ENCODE results near the gene BIRC7. TPM values are rescaled to one million over a fixed set of nuclear protein-coding genes. Genes with fewer than 3 reads are reported as not detected.

The BIRC7 gene
- total and polyA plus RNA-seq, 5 donors: not detected

DNA sequence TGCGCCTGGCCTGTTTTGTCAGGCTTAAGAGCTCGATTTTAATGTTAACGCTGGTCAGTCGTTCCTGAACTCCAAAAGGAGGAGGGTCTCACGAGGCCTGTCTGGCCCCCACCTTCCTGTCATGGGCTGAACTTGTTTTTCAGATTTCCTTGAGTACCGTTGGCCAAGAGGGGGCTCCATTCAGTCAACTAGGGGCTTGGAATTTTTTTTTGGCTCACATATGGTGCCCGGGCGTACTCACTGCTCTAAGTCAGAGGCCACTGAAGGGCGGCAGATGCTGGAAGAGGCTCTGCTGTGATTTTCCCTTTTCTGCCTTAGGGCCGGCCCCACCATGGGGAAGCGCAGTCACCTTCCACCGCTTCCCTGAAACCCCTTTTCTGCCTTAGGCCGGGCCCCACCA lies 6.9 kb upstream of the BIRC7 start:
- Histone ChIP-seq H3K4me1 (ENCODE audit: control insufficient read depth, insufficient read depth, low read length) (no peaks in the 10 kb centered on the region), H3K27ac (ENCODE audit: low read length) (no peak overlapping the region), H3K27me3 (ENCODE audit: control insufficient read depth, insufficient read depth) (no peaks in the 10 kb centered on the region), H3K4me3 (ENCODE audit: low read length) (no peak overlapping the region), H3K9me3 (ENCODE audit: control insufficient read depth, low read length) (no peaks in the 10 kb centered on the region)
- peak in 2 of 3 donors; percentile 1 to 10 for DNase-seq
- WGBS: 54% methylated on average over 13 of the region's 13 CpGs
- intact Hi-C loops (cut with DNase I): no loop called here
- ATAC-seq: no peak

DNA sequence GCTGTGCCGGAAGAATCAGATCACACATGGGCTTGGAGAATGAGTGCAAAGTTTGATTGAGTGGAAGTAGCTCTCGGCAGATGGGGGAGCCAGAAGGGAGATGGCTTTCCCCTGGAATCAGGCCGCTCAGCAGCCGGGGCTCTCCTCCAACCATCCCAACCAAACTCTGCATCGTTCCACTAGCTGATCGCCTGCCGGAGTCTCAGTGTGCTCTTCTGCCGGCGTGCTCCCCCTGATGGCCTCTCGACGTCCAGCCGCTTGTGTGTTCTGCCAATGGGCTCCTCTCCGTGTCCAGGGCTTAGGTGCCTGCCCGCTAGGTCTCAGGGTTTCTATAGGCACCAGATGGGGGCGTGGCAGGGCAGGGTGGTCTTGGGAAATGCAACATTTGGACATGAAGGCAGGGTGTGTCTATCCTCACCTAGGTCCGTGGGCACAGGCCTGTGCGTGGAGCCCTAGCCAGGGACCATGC lies 4.9 kb upstream of the BIRC7 start:
- Histone ChIP-seq H3K27ac (ENCODE audit: low read length) (no peak overlapping the region), H3K27me3 (ENCODE audit: control insufficient read depth, insufficient read depth) (no peaks in the 10 kb centered on the region), H3K4me3 (ENCODE audit: low read length) (no peak overlapping the region), H3K9me3 (ENCODE audit: control insufficient read depth, low read length) (no peaks in the 10 kb centered on the region), H3K4me1 (ENCODE audit: control insufficient read depth, insufficient read depth, low read length) (no peaks in the 10 kb centered on the region)
- intact Hi-C loops (cut with DNase I): no loop called here
- WGBS: 12% methylated on average over 17 of the region's 17 CpGs
- peak; percentile 74 to 77 for ATAC-seq
- DNase-seq: peak; percentile 59 to 84 (median 83)

DNA sequence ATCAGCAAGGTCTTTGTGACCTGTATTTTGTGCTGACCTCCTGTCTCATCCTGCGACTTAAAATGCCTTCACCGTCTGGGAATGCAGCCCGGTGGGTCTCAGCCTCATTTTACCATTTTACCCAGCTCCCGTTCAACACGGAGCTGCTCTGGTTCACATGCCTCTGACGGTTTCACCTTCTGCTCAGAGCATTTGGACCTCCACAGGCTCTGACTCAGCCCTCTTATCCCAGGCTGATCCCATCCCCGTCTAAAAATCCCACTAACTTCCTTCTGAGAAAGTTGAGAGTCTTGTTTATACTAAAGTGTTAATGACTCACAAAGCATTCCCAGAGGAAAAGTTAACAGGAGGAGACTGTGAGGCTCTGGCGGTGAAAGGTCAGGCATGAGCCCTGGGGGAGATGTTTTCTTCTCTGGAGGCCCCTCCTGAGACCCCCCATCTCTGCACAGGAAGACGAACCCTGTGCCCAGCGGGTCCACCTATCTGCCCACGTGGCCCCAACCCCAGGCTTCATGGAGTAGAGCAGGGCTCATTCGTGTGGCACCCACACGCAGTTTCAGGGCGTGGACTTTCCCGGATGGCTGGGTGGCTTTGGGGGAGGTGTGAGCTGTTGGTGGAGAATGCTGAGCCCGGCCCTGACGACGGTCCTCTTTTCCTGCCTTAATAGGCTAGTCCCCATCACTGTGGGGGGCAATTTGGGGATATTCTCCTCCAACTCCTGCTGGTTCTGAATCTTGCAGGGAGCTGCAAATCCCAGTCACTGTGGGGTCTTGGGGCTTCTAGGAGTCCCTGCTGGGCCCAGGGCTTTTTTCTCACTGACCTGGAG lies 3.3 kb upstream of the BIRC7 start:
- DNase-seq (peak in 2 of 3 donors; percentile 6 to 15), ATAC-seq (no peak)
- Histone ChIP-seq H3K27ac (ENCODE audit: low read length) (no peak overlapping the region), H3K9me3 (ENCODE audit: control insufficient read depth, low read length) (no peaks in the 10 kb centered on the region), H3K4me1 (ENCODE audit: control insufficient read depth, insufficient read depth, low read length) (no peaks in the 10 kb centered on the region), H3K27me3 (ENCODE audit: control insufficient read depth, insufficient read depth) (no peaks in the 10 kb centered on the region), H3K4me3 (ENCODE audit: low read length) (no peak overlapping the region)
- intact Hi-C loops (cut with DNase I): no loop called here
- WGBS: 50% methylated on average over 18 of the region's 18 CpGs

DNA sequence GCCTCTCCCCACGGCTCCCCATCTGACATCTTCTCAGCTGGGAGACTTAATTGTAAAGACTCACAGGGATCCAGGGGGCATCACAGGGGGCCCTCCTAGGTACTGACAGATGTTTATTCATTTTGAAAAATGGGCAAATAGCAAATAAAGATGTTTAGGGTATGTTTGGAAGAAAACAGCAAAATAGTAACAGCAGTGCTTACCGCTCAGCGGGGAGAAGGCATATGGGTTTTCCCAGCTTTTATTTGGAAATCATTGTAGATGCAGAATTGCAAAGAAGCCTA lies 2.7 kb upstream of the BIRC7 start:
- Histone ChIP-seq H3K27ac (ENCODE audit: low read length) (no peak overlapping the region), H3K4me3 (ENCODE audit: low read length) (no peak overlapping the region), H3K4me1 (ENCODE audit: control insufficient read depth, insufficient read depth, low read length) (no peaks in the 10 kb centered on the region), H3K9me3 (ENCODE audit: control insufficient read depth, low read length) (no peaks in the 10 kb centered on the region), H3K27me3 (ENCODE audit: control insufficient read depth, insufficient read depth) (no peaks in the 10 kb centered on the region)
- no peak for DNase-seq
- intact Hi-C loops (cut with DNase I): no loop called here
- ATAC-seq: no peak
- 73% methylated on average over 3 of the region's 3 CpGs for WGBS

DNA sequence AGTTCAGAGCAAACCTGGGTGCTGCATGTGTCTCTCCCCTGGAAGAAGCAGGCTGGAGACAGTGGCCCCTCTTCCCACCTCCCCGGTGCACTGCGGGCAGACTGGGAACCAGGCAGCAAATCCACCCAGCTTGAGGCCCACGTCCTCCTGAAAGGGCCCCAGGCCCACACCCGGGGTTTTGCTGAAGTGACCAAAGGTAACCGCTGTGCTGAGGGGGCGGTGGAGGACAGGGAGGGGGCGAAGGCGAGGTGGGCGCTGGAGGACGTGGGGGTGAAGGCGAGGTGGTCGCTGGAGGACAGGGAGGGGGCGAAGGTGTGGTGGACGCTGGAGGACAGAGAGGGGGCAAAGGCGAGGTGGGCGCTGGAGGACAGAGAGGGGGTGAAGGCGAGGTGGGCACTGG lies 1.8 kb upstream of the BIRC7 start:
- intact Hi-C loops (cut with DNase I): no loop called here
- peak in 2 of 3 donors; percentile 22 to 38 for DNase-seq
- no peaks in the 10 kb centered on the region for H3K4me1 ChIP-seq (ENCODE audit: control insufficient read depth, insufficient read depth, low read length)

DNA sequence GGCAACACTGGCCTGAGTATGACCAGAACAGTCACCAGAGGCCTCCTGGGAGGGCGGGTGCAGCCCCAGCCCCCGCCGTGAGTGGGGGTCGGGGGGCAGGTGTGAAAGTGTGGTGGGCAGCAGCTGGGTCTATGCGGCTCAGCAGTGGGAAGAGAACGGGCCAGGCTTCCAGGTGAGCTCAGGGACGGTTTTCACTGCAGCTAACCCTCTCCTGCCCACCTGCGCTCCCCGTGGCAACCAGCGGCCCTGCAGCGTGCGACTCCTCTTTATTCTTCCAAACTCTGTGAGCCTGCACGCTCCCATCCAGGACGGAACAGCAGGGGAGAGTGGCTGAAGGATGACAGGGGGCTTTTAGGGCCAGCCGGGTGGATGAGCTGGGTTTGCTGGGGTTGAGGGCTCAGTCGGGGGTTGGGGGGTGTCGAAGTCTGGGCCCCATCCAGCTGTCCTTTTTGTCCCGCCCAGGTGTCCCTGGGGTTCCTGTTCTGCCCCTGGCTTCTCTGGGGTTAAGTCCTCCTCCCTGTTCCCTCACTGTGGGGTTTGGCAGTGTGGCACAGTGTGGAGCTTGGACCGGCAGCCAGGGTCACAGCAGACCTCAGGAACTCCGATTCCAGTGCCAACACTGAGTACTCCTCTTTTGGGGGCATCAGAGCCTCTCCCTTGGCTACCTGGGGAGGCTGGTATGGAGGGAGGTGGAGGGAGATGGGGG lies 859 bp upstream of the BIRC7 start:
- intact Hi-C loops (cut with DNase I): no loop called here
- ATAC-seq (no peak), DNase-seq (peak in 1 of 3 donors; percentile 55)
- Histone ChIP-seq H3K27me3 (ENCODE audit: control insufficient read depth, insufficient read depth) (no peaks in the 10 kb centered on the region), H3K27ac (ENCODE audit: low read length) (no peak overlapping the region), H3K4me3 (ENCODE audit: low read length) (no peak overlapping the region), H3K9me3 (ENCODE audit: control insufficient read depth, low read length) (no peaks in the 10 kb centered on the region), H3K4me1 (ENCODE audit: control insufficient read depth, insufficient read depth, low read length) (no peaks in the 10 kb centered on the region)
- 17% methylated on average over 20 of the region's 20 CpGs for WGBS

More for the DNA sequence above, 1.8 kb upstream of the BIRC7 start:
- no peaks in the 10 kb centered on the region for H3K27me3 ChIP-seq (ENCODE audit: control insufficient read depth, insufficient read depth)
- ATAC-seq: no peak
- WGBS: 84% methylated on average over 17 of the region's 17 CpGs
- no peak overlapping the region for H3K27ac ChIP-seq (ENCODE audit: low read length)
- H3K4me3 ChIP-seq (ENCODE audit: low read length): no peak overlapping the region
- H3K9me3 ChIP-seq (ENCODE audit: control insufficient read depth, low read length): no peaks in the 10 kb centered on the region

DNA sequence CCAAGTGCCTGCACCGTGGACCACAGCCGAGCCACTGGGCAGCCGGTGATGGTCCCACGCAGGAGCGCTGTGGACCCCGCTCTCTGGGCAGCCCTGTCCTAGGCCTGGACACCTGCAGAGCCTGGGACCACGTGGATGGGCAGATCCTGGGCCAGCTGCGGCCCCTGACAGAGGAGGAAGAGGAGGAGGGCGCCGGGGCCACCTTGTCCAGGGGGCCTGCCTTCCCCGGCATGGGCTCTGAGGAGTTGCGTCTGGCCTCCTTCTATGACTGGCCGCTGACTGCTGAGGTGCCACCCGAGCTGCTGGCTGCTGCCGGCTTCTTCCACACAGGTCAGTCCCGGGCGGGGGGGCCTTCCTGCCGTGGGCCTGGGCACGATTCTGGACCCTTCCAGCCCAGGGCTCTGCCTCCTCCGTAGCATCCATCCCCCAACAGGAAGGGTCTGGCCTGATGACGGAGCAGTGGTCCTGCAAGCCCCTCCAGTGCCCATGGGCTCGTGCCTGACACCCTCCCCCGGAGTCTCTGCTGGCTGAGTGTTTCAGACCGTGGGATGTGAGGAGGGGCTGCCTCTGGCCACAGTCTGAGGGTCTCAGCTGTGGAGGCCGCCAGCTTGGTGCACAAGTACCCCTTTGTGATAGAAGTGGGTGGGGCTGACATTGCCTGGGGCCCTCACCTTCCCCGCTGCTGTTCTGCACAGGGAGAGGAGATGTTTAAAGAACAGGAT lies 572 bp downstream of the BIRC7 start:
- no peak overlapping the region for H3K4me3 ChIP-seq (ENCODE audit: low read length)
- no peaks in the 10 kb centered on the region for H3K9me3 ChIP-seq (ENCODE audit: control insufficient read depth, low read length)
- no peak overlapping the region for H3K27ac ChIP-seq (ENCODE audit: low read length)
- intact Hi-C loops (cut with DNase I): no loop called here
- WGBS: 80% methylated on average over 26 of the region's 26 CpGs
- H3K27me3 ChIP-seq (ENCODE audit: control insufficient read depth, insufficient read depth): no peaks in the 10 kb centered on the region
- no peaks in the 10 kb centered on the region for H3K4me1 ChIP-seq (ENCODE audit: control insufficient read depth, insufficient read depth, low read length)
- ATAC-seq (no peak), DNase-seq (peak in 1 of 3 donors; percentile 51)

DNA sequence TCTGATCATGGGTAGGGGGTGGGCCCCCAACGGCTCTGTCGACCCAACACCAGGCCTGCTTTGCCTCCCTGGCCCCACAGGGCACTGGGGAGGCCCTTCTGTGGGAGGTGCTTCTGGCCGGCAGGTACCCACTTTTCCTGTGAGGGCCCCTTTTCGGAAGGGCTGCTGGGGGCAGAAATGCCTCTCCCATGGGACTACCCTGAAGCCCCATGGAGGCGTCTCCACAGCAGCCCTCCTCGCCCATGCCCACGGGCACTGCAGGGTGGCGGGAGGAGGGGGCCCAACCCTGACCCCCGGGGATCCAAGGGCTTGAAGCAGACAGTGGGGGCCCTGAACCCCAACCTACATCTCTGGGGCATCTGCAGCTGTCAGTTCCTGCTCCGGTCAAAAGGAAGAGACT lies 2.3 kb downstream of the BIRC7 start:
- Histone ChIP-seq H3K27me3 (ENCODE audit: control insufficient read depth, insufficient read depth) (no peaks in the 10 kb centered on the region), H3K4me3 (ENCODE audit: low read length) (no peak overlapping the region), H3K9me3 (ENCODE audit: control insufficient read depth, low read length) (no peaks in the 10 kb centered on the region), H3K4me1 (ENCODE audit: control insufficient read depth, insufficient read depth, low read length) (no peaks in the 10 kb centered on the region), H3K27ac (ENCODE audit: low read length) (no peak overlapping the region)
- 81% methylated on average over 10 of the region's 10 CpGs for WGBS
- DNase-seq (no peak), ATAC-seq (no peak)
- intact Hi-C loops (cut with DNase I): no loop called here

DNA sequence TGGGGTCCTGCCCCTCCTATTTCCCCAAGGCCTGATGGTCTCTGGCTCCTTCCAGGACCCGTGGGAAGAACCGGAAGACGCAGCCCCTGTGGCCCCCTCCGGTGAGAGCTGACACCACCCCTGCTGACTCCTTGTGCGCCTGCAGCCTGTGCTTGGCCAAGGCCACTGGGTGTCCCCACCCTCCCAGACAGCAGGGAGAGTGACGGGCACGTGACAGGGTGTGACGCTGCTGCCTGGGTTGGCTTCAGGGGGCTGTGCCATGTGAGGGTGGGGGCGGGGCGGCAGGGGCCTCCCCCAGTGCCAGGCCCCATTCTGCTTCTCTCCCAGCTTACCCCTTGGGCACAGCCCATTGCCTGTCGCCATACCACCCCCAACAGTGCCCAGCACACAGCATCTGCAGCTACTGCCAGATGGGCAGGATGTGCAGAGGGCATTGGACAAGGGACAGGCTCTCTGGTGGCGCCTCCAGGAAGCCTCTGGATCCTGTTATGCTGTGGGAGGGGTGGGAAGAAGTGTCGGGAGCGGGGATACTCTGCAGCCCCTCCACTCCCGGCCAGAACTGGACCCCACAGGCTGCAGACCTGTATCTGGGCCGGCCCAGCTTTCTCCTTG lies 2.9 kb downstream of the BIRC7 start:
- intact Hi-C loops (cut with DNase I): no loop called here
- H3K27me3 ChIP-seq (ENCODE audit: control insufficient read depth, insufficient read depth): no peaks in the 10 kb centered on the region
- H3K9me3 ChIP-seq (ENCODE audit: control insufficient read depth, low read length): no peaks in the 10 kb centered on the region
- H3K27ac ChIP-seq (ENCODE audit: low read length): no peak overlapping the region
- no peak overlapping the region for H3K4me3 ChIP-seq (ENCODE audit: low read length)
- no peak for DNase-seq
- H3K4me1 ChIP-seq (ENCODE audit: control insufficient read depth, insufficient read depth, low read length): no peaks in the 10 kb centered on the region
- no peak for ATAC-seq
- 41% methylated on average over 16 of the region's 16 CpGs for WGBS

DNA sequence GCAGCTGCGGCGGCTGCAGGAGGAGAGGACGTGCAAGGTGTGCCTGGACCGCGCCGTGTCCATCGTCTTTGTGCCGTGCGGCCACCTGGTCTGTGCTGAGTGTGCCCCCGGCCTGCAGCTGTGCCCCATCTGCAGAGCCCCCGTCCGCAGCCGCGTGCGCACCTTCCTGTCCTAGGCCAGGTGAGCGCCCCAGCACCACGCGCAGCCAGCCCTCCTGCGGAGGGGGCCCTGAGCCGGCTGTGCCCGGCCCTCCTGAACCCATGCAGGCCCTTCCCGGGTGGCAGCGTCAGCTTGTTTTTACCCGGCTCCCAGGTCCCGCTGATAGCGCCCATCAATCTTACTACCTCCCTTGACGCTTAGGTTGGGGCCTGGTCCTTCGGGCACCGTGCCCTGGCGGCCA lies 3.7 kb downstream of the BIRC7 start:
- 88% methylated on average over 30 of the region's 30 CpGs for WGBS
- no peak for ATAC-seq
- DNase-seq: no peak
- no peaks in the 10 kb centered on the region for H3K27me3 ChIP-seq (ENCODE audit: control insufficient read depth, insufficient read depth)
- no peak overlapping the region for H3K4me3 ChIP-seq (ENCODE audit: low read length)
- H3K9me3 ChIP-seq (ENCODE audit: control insufficient read depth, low read length): no peaks in the 10 kb centered on the region
- intact Hi-C loops (cut with DNase I): no loop called here
- no peaks in the 10 kb centered on the region for H3K4me1 ChIP-seq (ENCODE audit: control insufficient read depth, insufficient read depth, low read length)
- no peak overlapping the region for H3K27ac ChIP-seq (ENCODE audit: low read length)

DNA sequence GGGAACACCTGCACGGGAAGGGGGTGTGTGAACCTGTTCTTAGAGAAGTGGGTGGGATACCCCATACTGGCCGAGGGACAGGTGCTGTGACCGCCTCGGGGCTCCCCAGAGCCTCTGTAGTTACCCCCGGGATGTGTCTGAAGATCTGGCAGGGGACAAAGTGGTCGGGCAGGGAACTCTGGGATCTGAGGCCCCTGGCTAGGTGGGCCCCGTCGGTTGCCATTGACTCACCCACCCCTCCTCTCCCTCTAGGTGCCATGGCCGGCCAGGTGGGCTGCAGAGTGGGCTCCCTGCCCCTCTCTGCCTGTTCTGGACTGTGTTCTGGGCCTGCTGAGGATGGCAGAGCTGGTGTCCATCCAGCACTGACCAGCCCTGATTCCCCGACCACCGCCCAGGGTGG lies 4.3 kb downstream of the BIRC7 start:
- Histone ChIP-seq H3K27ac (ENCODE audit: low read length) (no peak overlapping the region), H3K4me1 (ENCODE audit: control insufficient read depth, insufficient read depth, low read length) (no peaks in the 10 kb centered on the region), H3K4me3 (ENCODE audit: low read length) (no peak overlapping the region), H3K27me3 (ENCODE audit: control insufficient read depth, insufficient read depth) (no peaks in the 10 kb centered on the region), H3K9me3 (ENCODE audit: control insufficient read depth, low read length) (no peaks in the 10 kb centered on the region)
- DNase-seq (no peak), ATAC-seq (no peak)
- WGBS: 83% methylated on average over 11 of the region's 11 CpGs
- intact Hi-C loops (cut with DNase I): no loop called here
